CD4-positive, alpha-beta T cell treated with Interleukin-12 subunit alpha and Interleukin-12 subunit beta, for 1 hour (primary cell): ENCODE data around the gene EDEM3.
"Not testable (repeated sequence)": the region's sequence is repeated elsewhere in the genome, so short reads cannot be mapped to it uniquely, and the experiment has no call there.

Experiments used
- DNase-seq: peaks from one replicate; pipeline ENCODE4 v3.0.0-alpha.2; 2020

The EDEM3 gene

GRCh38 chr1:184767591-184767990 lies 12.9 kb upstream of the EDEM3 start:
- no peak for DNase-seq

- DNase-seq, result no peak
Measured at GRCh38 chr1:184764483-184764882, 9.8 kb upstream of the EDEM3 start.

GRCh38 chr1:184763520-184763919 lies 8.9 kb upstream of the EDEM3 start:
- not testable (repeated sequence) for DNase-seq

GRCh38 chr1:184761969-184762485 lies 7.4 kb upstream of the EDEM3 start:
- DNase-seq, result no peak

GRCh38 chr1:184759651-184760050 lies 5.0 kb upstream of the EDEM3 start:
- no peak for DNase-seq

- DNase-seq, result no peak
Measured at GRCh38 chr1:184759112-184759511, 4.5 kb upstream of the EDEM3 start.

GRCh38 chr1:184757891-184758290 lies 3.2 kb upstream of the EDEM3 start:
- DNase-seq, result no peak

GRCh38 chr1:184757406-184757805 lies 2.7 kb upstream of the EDEM3 start:
- no peak for DNase-seq

- DNase-seq, result peak; percentile 40
Measured at GRCh38 chr1:184755226-184756065, 788 bp upstream of the EDEM3 start.

GRCh38 chr1:184753608-184754475 lies 816 bp downstream of the EDEM3 start:
- DNase-seq, result peak; percentile 46

GRCh38 chr1:184753117-184753516 lies 1.5 kb downstream of the EDEM3 start:
- DNase-seq, result no peak

GRCh38 chr1:184752656-184753055 lies 2.0 kb downstream of the EDEM3 start:
- DNase-seq, result no peak

- no peak for DNase-seq
Measured at GRCh38 chr1:184748740-184749139, 5.9 kb downstream of the EDEM3 start.

- DNase-seq, result no peak
Measured at GRCh38 chr1:184747089-184747955, 7.3 kb downstream of the EDEM3 start.

GRCh38 chr1:184745929-184746638 lies 8.6 kb downstream of the EDEM3 start:
- DNase-seq, result peak; percentile 55

- no peak for DNase-seq
Measured at GRCh38 chr1:184745110-184745509, 9.5 kb downstream of the EDEM3 start.

GRCh38 chr1:184743062-184743756 lies 11.4 kb downstream of the EDEM3 start:
- DNase-seq, result peak; percentile 74

- DNase-seq, result no peak
Measured at GRCh38 chr1:184740344-184740743, 14.3 kb downstream of the EDEM3 start.

GRCh38 chr1:184739796-184740195 lies 14.9 kb downstream of the EDEM3 start:
- DNase-seq, result no peak

GRCh38 chr1:184739070-184739469 lies 15.6 kb downstream of the EDEM3 start:
- no peak for DNase-seq

GRCh38 chr1:184734980-184735379 lies 19.7 kb downstream of the EDEM3 start:
- DNase-seq, result no peak
